ENCODE data around the gene ROBO2.

GRCh38 chr3:77370413-77370812 lies 330.5 kb downstream of the ROBO2 start:
- TF ChIP-seq, protein P1, sequence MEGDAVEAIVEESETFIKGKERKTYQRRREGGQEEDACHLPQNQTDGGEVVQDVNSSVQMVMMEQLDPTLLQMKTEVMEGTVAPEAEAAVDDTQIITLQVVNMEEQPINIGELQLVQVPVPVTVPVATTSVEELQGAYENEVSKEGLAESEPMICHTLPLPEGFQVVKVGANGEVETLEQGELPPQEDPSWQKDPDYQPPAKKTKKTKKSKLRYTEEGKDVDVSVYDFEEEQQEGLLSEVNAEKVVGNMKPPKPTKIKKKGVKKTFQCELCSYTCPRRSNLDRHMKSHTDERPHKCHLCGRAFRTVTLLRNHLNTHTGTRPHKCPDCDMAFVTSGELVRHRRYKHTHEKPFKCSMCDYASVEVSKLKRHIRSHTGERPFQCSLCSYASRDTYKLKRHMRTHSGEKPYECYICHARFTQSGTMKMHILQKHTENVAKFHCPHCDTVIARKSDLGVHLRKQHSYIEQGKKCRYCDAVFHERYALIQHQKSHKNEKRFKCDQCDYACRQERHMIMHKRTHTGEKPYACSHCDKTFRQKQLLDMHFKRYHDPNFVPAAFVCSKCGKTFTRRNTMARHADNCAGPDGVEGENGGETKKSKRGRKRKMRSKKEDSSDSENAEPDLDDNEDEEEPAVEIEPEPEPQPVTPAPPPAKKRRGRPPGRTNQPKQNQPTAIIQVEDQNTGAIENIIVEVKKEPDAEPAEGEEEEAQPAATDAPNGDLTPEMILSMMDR (IDR thresholded peaks at IDR 0.05; ENCODE audit: low read length) = no peak
- no peak for TF ChIP-seq EZH2 (IDR thresholded peaks at IDR 0.05; ENCODE audit: borderline replicate concordance, low read length)
